Measurements from ENCODE around the gene TMPRSS6.
A peak's percentile ranks its signal among the peaks of the same experiment; 100 is the strongest.

The TMPRSS6 gene

GRCh38 chr22:37062702-37063381 lies 46.7 kb downstream of the TMPRSS6 start:
- DNase-seq = no peak

DNA sequence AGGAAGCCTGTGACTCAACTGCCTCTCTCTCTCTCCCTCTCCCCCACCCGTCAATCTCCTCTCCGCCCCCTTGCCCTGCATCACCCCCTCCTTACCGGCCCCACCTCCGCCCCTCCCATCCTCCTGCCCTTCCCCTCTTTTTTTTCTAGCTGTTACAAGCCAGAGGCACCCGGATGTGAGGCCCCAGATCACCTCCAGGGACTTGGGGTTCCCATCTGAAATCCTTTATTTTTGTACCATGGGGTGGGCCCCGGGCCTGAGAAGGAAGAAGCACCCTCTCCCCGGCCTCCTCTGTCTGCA lies 47.2 kb downstream of the TMPRSS6 start:
- DNase-seq = no peak

DNA sequence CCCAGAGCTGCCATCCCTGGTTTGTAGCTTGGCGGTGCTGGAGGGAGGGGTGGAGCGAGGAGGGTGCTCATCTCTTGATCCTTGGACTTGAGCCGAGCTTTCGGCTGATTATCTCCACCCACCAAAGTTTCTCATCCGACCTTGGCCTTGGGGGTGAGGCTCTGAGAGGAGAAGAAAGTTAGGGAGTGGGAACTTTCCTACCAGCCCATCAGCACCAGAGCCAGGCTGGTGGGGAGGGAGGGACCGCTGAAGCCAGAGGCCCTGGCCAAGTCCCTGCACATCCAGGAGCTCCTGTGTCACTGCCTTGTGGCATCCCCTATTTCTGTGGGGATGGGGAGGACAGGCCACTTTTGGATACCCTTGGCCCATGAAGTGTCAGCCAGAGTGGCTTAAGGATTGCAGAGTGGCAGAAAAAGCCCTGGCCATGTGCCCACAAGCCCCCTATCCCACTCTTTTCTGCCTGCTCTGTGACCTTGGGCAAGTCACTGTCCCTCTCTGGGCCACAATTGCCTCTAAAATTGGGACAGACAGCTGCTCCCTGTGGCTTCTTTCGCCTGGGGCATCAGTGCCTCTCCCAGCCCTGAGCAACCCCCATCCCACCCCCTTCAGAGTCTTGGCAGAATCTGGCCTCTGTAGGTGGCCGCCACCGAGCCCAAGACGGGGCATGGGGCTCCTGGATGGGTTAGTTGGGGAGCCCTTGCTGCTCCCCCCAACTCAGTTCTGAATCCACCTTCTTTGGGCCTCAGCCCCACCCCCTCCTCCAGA lies 47.7 kb downstream of the TMPRSS6 start:
- DNase-seq = no peak

DNA sequence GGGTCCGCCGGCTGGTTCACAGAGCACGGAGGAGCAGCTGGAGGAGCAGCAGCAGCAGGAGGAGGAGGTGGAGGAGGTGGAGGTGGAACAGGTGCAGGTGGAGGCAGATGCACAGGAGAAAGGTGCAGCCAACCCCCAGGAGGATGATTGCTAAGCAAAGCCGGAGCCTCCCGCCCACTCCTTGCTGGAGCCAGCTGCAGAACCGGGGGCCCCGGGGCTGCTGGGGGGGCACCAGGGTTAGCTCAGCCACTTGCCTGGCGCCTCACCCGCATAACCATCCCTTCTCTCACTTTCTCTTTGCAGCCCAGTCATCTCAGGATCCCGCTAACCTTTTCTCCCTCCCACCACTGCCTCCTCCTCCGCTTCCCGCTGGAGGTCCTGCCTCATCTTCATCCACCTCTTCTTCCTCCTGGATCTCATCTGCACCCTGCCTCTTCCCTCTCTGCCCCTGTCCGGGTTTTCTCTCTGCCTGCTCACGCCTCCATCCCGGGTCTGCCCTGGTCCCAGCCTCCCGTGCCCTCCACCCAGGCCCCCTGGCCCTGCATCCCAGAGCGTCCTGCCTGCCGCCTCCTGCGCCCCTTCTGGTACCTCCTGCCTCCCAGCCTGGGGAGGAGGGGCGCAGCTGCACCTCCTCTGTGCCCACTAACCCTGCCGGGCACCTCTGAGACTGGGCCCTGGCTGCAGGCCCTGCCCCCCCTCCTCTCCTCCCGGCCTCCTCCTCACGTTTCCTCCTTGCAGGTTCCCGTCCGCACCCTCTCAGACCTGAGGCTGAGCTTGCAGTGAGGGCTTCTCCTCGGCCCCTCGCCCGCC lies 48.5 kb downstream of the TMPRSS6 start:
- DNase-seq = no peak

DNA sequence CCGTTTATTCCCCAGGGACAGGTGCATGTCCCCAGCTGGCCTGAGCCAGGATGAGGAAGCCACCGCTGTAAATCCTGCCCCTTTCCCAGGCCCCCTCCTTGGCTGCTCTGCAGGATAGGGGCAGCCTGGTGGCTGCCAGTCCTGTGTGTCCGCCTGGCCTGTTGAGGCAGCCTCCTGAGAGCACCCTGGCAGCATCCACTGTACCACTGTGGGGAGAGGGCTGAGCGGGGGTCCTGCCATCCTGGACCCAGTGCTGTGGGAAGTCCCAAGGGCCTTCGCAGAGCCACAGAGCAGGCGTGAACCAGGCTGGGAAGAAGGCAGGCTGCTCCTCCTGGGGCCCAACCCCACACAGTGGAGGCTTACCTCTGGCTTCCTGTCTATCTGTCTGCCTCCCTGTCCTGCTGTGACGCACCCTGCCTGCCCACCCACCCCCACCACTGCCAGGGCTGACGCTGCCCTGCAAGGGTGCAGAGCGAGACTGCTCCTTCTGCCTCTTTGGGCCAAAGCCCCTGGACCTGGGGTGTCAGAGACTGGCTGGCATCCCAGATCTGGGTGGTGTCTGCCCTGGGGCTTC lies 49.5 kb downstream of the TMPRSS6 start:
- no peak for DNase-seq

GRCh38 chr22:37058917-37059701 lies 50.4 kb downstream of the TMPRSS6 start:
- DNase-seq = no peak

DNA sequence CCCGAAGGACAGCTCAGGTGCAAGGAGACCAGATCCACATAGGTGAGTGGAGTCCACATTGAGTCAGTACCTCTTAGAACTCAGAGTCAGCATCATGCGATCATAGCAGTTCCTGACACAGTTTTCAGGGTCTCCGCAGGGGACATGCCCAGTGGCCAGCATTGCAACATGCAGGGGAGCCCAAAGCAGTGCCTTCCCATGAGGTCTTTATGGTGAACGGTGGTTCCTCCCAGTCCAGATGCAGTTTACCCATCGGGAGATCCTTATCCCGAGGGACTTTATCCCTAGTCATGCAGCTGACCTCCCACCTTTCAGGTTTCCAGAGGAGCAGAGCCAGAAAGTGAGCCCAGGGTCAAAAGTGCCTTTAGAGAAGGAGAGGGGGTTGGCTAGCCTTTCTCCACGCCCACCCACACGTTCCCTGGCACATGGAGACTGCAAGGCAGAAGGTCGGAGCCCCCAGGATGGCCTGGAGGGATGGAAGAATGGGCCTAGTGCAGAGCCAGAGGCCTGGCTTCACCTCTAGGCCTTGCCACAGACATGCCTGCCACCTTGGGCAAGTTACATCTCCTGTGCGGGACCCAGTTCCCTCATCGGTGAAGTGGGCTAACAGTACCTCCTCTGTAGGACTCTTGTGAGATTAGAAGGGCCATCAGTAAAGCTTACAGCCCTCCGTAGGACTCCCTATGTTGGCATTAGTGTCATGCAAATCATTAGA lies 51.6 kb downstream of the TMPRSS6 start:
- DNase-seq = no peak

DNA sequence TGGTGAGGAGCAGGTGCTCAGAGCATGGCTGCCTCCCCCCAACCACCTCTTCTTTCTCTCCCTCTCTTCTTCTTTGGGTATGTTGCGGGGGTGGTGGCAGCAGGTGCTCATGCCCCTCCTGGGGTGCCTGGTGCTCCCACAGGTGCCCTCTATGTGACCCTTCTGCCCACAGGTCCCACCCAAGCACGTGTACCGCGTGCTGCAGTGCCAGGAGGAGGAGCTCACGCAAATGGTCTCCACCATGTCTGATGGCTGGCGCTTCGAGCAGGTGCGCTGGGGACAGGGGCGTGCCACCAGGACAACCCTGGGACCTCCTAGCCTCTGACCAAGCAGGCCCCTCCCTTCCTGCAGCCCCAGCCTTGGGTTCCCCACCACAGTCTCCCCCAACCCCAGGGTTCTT lies 52.3 kb downstream of the TMPRSS6 start:
- DNase-seq = no peak

GRCh38 chr22:37056246-37056645 lies 53.3 kb downstream of the TMPRSS6 start:
- DNase-seq = no peak

DNA sequence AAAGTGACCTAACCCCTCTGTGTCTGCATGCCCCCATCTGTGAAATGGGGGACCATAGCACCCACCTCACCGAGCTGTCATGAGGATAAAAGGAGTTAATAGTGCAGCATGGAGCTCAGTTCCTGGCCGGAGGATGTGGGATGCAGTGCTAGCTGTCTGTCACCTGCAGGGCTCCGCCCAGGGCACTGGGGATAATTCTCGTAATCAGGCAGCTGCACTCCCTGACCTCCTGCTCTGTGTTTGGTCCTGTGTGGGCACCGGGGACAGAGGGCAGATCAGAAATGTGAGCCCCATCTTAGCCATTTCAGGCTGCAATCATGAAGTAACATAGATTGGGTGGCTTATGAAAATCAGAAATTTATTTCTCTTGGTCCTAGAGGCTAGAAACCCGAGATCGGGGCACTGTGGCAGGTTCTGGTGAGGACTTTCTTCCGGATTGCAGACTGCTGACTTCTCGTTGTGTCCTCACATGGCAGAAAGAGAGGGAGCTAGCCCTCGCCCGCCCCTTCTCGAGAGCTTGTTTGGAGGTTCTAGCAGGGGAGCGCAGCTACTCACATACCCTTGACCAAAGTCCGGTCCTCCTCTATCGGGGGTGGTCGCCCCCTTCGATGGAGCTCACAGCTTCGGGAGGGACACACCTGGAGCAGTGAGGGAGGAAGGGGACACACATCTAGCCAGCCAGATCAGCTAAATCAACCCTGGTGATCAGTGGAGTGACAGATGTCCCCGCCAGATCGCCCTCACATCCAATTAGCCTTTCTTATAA lies 54.7 kb downstream of the TMPRSS6 start:
- no peak for DNase-seq

DNA sequence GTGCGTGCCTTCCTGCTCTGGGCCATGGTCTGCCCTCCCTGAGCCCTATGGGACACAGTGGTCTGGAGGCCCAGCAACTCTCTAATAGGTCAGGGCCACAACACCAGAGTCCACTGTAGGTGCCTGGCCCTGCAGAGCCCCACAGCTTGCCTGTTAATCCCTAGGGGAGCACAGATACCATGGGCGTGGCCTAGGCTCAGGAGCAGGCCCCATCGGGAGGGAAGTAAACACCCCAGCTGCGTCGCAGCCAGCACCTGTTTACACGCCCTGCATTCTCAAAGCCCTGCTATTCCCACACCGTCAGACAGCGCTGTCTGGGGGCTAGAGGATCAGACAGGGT lies 55.5 kb downstream of the TMPRSS6 start:
- no peak for DNase-seq

DNA sequence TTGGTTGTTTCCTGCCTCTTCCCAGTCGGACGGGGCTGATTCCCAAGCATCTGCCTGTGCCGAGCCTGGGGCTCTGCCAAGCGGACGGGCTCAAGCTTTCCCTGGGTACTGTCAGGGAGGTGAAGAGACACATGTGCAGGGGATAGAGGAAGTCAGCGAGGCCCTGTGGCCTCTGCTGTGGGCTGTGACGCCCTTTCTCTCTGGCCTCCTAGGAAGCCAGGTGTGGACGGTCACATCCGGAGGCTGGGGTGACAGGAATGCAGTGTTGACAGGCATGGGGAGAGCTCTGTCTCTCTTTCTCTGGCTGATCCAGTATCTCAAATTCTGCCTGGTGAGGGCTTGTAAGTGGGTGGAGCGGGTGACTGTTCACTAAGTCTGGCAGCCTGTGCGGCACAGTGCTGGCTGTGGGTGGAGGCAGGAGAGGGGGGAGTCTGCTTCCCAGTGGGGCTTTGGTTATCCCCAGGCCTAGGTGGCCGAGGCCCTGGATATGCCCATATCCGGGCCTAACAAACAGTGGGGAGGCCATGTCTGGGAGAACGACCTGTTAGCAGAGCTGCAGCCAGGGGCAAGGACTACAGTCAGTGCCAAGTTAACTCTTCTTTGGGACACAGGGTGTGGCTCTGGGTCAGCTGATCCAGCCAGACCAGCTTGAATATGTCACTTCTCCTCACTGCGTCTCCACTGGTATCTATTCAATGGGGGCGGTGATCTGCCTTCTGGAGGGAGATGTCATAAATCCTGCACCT lies 56.0 kb downstream of the TMPRSS6 start:
- DNase-seq = no peak

DNA sequence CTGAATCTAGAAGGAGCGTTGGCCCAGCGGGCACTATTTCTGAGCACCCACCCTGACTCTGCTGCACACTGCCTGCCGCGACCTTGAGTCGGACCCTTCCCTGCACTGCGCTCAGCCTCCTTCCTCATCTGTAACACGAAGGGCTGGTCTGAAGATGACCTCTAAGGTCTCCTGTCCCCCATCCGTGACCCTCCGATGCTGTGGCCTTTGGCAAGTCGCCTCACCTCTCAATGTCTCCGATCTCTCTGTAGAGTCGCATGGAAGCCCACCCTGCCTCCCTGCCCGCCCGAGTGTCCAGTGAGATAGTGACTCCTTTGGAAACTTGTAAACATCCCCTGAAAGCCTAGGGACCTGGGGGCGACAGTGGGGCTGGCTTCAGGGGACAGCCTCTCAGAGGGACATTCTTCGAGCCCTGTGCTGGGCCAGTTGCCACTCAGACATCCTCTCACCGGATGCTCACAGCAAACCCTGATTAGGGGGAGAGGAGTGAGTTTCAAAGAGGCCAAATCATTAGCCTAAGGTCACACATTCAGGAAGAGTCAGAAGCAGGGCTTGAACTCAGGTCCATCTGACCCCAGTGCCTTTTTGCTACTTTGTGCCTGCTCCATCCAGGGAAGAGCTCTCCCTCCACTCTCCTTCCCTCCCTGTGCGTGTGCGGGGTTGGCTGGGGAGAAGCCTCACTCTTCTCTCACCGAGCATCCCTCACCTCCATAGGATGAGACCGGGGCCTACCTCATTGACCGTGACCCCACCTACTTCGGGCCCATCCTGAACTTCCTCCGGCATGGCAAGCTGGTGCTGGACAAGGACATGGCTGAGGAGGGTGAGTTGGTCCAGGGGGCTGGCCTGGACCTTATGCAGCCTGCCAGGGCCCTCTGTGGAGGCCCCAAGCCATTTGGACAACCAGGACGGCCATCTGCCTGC lies 56.9 kb downstream of the TMPRSS6 start:
- DNase-seq = no peak

GRCh38 chr22:37051391-37052385 lies 57.8 kb downstream of the TMPRSS6 start, which contains the start of gene KCTD17:
TSS of gene KCTD17 (plus strand) at chr22:37051742. CDS start at chr22:37051761, 19 bp downstream.
- peak; percentile 83 for DNase-seq

DNA sequence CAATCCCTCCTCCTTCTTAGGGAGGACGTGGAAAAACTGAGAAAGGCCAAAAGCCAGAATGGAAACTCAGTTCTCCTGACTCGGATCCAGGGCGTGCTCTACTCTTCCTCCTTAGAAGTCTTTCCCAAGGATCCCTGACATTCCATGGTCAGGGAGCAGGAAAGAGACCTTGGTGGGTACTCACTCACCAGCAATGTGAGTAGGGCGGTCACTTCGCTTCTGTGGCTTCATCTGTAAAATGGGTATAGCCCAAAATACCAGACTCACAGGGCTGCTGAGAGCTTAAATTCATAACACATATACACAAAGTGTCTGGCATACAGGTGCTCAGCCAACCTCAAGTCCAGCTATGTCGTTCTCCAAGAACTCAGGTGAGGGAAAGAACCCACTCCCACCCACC lies 58.6 kb downstream of the TMPRSS6 start:
- no peak for DNase-seq

GRCh38 chr22:37049224-37049623 lies 60.3 kb downstream of the TMPRSS6 start:
- DNase-seq = no peak

DNA sequence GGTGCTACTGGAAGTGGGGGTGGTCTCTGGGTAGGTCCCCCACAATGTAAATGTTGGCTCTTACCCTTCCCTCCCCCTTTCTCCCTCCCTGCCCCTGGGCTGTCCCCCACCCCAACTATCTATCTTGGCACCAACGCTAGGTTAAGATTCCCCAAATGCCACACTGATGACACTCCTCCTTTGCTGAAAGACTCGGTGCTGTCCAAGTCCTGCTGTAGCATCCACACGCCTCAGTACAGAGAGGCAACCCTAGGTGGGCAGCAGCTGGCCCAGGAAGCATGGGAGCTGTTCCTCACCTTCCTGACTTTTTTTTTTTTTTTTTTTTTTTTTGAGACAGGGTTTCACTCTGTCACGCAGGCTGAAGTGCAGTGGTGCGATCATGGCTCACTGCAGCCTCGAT lies 61.4 kb downstream of the TMPRSS6 start:
- no peak for DNase-seq

DNA sequence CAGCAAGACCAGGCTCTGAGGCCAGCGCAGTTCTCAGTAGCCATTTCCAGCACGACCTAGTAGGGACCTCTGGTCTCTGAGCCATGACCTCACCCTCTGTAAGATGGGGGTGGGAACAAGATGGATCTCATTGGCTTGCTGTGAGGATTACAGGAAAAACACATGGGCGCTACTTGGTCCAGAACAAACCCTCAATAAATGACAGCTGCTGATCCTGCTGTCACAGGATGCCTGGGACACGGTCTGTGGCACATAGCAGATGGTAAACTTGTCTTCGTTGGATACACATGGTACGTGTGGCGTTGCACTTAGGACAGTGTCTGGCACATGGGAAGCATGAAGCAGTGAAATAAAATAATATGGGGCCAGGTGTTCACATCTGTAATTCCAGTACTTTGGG lies 62.5 kb downstream of the TMPRSS6 start:
- no peak for DNase-seq

Measured in RPMI8226 (cell line).